ENCODE results near the gene RAP1B. TPM values are rescaled to one million over a fixed set of nuclear protein-coding genes. Genes with fewer than 3 reads are reported as not detected.
"Not testable (repeated sequence)": the region's sequence is repeated elsewhere in the genome, so short reads cannot be mapped to it uniquely, and the experiment has no call there.

The RAP1B gene
- total RNA-seq, 4 donors from 2014 or later = 133 to 232 (median 193) TPM

DNA sequence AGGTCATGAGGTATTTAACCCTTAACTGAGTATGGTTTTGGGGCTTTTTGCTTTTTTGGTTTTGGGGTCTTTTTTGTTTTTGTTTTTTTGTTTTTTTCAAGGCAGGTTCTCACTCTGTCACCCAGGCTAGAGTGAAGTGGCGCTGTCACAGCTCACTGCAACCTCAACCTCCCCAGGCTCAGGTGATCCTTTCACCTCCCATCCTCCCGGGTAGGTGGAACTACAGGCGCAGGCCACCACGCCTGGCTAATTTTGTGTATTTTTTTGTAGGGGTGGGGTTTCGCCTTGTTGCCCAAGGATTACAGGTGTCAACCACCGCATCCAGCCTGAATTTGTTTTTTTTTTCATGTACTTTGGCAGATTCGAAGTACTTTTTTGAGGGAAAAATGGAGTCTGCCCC, 19.9 kb downstream of the RAP1B start:
- H3K4me1 ChIP-seq = peaks cover 30 to 55% of the 10 kb centered on the region in 2 donors
- TF ChIP-seq, protein P1, sequence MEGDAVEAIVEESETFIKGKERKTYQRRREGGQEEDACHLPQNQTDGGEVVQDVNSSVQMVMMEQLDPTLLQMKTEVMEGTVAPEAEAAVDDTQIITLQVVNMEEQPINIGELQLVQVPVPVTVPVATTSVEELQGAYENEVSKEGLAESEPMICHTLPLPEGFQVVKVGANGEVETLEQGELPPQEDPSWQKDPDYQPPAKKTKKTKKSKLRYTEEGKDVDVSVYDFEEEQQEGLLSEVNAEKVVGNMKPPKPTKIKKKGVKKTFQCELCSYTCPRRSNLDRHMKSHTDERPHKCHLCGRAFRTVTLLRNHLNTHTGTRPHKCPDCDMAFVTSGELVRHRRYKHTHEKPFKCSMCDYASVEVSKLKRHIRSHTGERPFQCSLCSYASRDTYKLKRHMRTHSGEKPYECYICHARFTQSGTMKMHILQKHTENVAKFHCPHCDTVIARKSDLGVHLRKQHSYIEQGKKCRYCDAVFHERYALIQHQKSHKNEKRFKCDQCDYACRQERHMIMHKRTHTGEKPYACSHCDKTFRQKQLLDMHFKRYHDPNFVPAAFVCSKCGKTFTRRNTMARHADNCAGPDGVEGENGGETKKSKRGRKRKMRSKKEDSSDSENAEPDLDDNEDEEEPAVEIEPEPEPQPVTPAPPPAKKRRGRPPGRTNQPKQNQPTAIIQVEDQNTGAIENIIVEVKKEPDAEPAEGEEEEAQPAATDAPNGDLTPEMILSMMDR (IDR thresholded peaks at IDR 0.05) = no peak
- no peak for TF ChIP-seq POLR2A (IDR thresholded peaks at IDR 0.05)
- H3K36me3 ChIP-seq = no peaks in the 10 kb centered on the region
- DNase-seq = peak; percentile 36 to 61
- no peak overlapping the region for H3K4me3 ChIP-seq (replicated peaks in 1 of 3)
- H3K27me3 ChIP-seq = no peaks in the 10 kb centered on the region
- WGBS, 2 donors = 69 to 70% methylated on average over 7 of the region's 7 CpGs
- H3K27ac ChIP-seq = peak overlapping the region in 2 of 3 donors; percentile 10 to 45
- no peaks in the 10 kb centered on the region for H3K9me3 ChIP-seq
- intact Hi-C loops (cut with DNase I) = no loop called here

DNA sequence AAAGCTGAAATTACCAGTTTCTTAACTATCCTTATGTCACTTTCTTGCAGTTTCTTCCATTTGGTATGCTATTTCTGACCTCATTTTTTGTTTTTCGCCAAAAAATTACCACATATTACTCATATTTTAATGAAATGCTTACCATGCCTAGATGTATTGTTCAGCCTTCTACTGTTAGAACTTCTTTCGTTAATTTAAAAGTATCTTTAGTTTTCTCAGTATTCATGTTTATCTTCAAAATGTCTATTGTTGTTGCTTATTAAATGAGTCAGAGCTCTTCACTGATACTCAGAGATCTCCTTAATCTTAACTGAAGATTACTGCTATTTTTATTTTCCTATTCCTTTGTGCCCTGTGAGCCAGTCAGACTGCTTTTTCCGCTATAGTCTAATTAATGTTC, 20.5 kb downstream of the RAP1B start:
- peaks cover 30 to 59% of the 10 kb centered on the region in 2 donors for H3K4me1 ChIP-seq
- DNase-seq = no peak

DNA sequence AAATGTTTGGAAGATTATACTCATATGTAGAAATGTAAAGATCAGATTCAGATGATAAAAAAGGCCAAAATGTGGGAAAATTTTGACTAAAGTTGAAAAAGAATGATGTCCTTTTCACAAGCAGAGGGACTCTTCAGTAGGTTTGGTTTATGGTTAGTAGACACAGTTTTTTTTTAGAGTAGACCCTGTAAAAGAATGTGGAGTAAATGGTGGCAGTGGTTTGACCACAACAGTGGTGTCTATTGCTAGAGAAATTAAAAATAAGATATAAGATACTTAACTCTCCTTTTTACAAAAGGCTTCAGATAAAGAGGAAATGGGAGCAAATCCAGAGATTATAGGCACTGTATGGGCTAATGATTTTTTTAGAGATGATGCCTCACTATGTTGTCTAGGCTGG, 21.8 kb downstream of the RAP1B start:
- Histone ChIP-seq H3K27ac (no peak overlapping the region), H3K9me3 (no peaks in the 10 kb centered on the region), H3K4me1 (peaks cover 30 to 62% of the 10 kb centered on the region in 2 donors), H3K27me3 (no peaks in the 10 kb centered on the region), H3K4me3 (replicated peaks in 1 of 3) (no peak overlapping the region), H3K36me3 (no peaks in the 10 kb centered on the region)
- no peak for DNase-seq
- no peak for TF ChIP-seq POLR2A (IDR thresholded peaks at IDR 0.05)
- TF ChIP-seq, protein P1 (IDR thresholded peaks at IDR 0.05) = no peak
- intact Hi-C loops (cut with DNase I) = no loop called here

More for the DNA sequence above, 20.5 kb downstream of the RAP1B start:
- no peaks in the 10 kb centered on the region for H3K27me3 ChIP-seq
- TF ChIP-seq, protein P1 (IDR thresholded peaks at IDR 0.05) = no peak
- TF ChIP-seq POLR2A (IDR thresholded peaks at IDR 0.05) = no peak
- no peaks in the 10 kb centered on the region for H3K36me3 ChIP-seq
- peak overlapping the region in 2 of 3 donors; percentile 7 to 57 for H3K27ac ChIP-seq
- 77 to 83% methylated on average over 3 of the region's 3 CpGs for WGBS, 2 donors
- H3K9me3 ChIP-seq = no peaks in the 10 kb centered on the region
- intact Hi-C loops (cut with DNase I) = no loop called here
- no peak overlapping the region for H3K4me3 ChIP-seq (replicated peaks in 1 of 3)

DNA sequence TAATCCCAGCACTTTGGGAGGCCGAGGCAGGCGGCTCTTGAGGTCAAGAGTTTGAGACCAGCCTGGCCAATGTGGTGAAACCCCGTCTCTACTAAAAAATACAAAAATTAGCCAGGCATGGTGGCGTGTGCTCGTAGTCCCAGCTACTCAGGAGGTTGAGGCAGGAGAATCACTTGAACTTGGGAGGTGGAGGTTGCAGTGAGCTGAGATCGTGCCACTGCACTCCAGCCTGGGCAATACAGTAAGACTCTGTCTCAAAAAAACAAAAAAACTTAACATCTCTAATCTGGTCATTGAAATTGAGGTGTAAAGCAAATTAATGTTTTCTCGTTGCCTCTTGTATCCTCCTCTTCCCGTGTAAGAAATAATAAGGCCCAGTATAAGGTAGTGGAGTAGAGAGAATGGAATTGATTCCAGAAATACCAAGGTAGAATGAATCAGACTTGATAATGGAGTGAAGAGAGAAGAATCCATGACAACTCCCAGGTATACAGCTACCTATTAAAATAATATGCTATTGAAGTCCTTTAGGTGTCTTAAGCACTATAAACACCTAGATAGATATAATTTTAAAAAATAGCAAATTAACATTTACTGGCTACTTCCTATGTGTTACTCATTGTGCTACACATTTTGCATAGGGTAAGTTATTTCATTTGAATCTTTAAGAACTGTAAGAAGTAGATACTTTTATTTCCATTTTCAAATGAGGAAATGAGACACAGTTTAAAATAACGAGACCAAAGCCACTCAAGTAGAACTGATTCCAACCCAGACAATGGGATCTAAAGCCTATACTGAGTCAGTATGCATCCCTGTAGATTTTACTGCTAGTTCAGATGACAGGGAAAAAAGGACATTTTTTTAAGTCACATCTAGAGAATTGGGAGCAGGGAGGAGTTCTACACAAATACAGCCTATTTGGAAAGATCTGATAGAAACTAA, 23.2 kb downstream of the RAP1B start:
- intact Hi-C loops (cut with DNase I) = no loop called here
- Histone ChIP-seq H3K27me3 (no peaks in the 10 kb centered on the region), H3K27ac (no peak overlapping the region), H3K9me3 (no peaks in the 10 kb centered on the region), H3K4me3 (replicated peaks in 1 of 3) (no peak overlapping the region), H3K36me3 (no peaks in the 10 kb centered on the region), H3K4me1 (peaks cover 30 to 62% of the 10 kb centered on the region in 2 donors)
- 82 to 84% methylated on average over 9 of the region's 9 CpGs for WGBS, 2 donors
- TF ChIP-seq, protein P1 (IDR thresholded peaks at IDR 0.05) = no peak
- DNase-seq = no peak

DNA sequence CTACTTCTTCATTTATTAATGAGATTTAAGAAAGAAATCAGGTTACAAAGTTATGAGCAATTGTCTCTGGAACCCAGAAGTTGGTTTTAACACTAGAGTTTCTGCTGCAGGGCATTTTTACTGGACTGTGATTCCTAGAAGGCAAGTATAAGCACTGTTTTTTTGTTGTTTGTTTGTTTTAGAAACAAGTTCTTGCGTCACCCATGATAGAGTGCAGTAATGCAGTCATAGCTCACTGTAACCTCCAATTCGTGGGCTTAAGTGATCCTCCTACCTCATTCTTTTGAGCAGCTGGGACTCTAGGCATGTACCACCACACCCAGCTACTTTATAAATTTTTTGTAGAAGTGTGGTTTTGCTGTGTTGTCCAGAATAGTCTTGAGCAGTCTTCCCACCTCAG, 25.6 kb downstream of the RAP1B start:
- intact Hi-C loops (cut with DNase I) = no loop called here
- Histone ChIP-seq H3K27me3 (no peaks in the 10 kb centered on the region), H3K4me1 (peaks cover 28 to 59% of the 10 kb centered on the region in 2 donors), H3K9me3 (no peaks in the 10 kb centered on the region), H3K27ac (no peak overlapping the region), H3K36me3 (no peaks in the 10 kb centered on the region), H3K4me3 (replicated peaks in 1 of 3) (no peak overlapping the region)
- TF ChIP-seq, protein P1 (IDR thresholded peaks at IDR 0.05) = no peak
- TF ChIP-seq POLR2A (IDR thresholded peaks at IDR 0.05) = no peak
- 44 to 48% methylated on average over 2 of the region's 2 CpGs for WGBS, 2 donors
- DNase-seq = no peak

DNA sequence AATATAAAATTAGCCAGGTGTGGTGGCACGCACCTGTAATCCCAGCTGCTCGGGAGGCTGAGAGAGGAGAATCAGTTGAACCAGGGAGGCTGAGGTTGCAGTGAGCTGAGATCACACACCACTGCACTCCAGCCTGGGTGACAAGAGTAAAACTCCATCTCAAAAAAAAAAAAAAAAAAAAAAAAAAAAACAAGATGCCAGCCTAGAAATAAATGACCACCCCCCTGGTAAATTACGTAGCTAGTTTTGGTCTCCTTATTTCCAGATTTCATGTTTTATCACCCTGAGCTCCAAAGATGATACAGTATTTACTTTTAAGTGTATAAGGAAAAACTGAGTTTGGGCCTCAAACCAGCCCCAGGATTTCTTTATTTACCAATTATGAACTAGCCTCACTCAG, 26.7 kb downstream of the RAP1B start:
- peaks cover 20 to 53% of the 10 kb centered on the region in 2 donors for H3K4me1 ChIP-seq
- H3K9me3 ChIP-seq; H3K27me3 ChIP-seq; DNase-seq; intact Hi-C loops (cut with DNase I); H3K4me3 ChIP-seq (replicated peaks in 1 of 3); H3K27ac ChIP-seq; H3K36me3 ChIP-seq: not testable (repeated sequence)
- 98 to 99% methylated on average over 3 of the region's 3 CpGs for WGBS, 2 donors

Measured in thyroid gland (tissue), 4 donors.